GM19240 (cell line): Measurements from ENCODE around the gene ATP10A.

Experiments used
- DNase-seq: peaks from one replicate; pipeline ENCODE4 v3.0.0; 2011; ENCODE audit warnings: low spot score; ENCODE audit not compliant: insufficient read length

Gene ATP10A

DNA sequence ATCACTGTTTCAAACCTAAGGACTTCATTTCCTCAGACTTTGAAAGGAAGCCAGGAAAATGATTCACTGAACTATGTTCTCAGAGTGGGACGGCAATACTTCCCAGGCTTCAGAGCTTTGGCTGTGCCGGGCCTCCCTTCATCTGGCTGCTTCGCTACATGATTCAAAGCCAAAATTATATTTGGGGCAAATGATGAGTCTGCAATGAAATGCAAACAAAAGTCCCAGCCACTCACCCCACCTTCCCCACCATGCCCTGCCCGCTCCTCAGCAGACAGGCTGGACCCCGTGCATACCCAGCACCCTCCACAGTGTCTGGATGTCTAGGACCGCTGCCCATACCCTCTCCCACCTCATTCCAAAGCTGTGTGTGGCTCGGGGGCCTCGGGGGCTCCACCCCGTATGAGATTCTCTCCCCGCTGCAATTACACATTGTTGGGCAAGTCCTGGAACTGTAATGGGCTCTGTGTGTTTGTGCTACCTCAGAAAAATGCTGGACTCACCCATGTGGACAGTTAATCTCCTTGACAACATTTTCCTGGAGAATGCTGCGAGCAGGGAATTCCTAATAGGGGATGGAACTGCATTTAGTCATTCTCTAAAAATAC, 32.2 kb downstream of the ATP10A start:
- DNase-seq: no peak

DNA sequence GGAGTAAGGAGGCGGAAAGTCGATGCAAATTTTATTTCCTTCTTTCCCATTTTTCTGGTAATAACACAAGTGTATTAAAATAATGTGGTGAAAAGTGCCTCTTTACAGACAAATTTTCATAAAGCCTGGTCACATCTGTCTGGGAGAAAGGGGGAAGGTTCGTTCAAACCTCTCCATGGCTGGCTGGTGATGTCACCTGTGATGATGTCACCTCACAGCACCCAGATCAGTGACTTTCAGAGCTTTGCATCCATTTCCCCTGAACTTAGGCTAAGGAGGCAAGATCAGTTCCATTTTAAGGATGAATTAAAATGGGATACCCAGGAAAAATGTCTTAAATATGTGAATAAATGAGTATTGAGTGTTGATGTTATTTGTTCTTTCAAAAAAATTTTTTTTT, 34.1 kb downstream of the ATP10A start:
- no peak for DNase-seq

- DNase-seq: no peak
These were observed 37.9 kb downstream of the ATP10A start for GRCh38 chr15:25825207-25825606.

DNA sequence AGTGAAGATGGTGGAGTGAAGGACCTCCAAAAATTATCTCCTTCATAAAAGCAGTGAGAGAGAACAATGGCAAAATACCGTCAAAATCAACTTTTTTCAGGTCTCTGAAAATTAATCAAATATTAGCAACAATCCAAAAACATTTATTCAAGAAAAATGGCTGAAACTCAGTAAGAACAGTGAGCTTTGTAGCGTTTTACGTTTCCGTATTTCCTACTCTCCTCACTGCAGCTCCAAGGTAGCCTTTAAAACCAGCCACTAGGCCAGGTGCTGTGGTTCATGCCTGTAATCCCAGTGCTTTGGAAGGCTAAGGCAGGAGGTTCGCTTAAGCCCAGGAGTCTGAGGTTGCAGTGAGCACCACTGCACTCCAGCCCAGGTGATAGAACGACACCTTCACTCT, 38.5 kb downstream of the ATP10A start:
- DNase-seq: no peak

DNA sequence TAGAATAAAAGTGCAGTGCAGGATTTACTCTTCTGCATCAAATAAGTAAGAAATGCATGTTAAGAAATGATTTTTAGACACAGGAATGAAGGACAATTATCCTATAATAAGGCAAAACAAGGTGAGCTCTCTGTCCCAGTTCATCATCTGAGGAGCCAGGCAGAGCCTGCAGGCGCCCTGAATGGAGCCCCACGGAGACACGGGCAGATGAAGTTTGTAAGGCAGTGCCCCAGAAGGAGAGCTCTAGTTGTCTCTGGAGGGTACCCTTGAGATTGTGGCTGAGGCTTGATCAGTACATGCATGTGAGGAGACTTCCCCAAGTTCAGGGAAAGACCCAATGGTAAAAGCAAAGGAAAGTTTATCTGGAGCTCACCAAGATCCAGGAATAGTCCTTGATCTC, 50.3 kb downstream of the ATP10A start:
- DNase-seq: no peak

DNA sequence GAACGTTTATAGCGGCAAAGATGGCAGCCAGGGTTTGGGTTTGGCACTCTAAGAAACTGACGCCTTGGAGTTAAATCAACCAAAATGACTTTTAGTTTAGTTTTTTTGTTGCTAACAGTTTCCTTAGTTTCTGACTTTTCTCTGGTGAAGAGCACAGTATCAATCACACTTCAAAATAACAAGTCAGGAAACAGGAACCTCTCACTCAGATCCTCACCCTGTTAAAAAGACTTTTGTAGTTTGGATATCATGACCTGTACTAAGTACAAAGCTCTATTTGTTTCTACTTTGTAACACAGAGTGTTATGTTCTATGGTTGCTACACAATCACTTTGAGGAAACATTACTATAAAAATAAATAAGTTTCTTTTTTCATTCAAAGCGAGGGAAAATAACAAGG, 51.1 kb downstream of the ATP10A start:
- DNase-seq: no peak

DNA sequence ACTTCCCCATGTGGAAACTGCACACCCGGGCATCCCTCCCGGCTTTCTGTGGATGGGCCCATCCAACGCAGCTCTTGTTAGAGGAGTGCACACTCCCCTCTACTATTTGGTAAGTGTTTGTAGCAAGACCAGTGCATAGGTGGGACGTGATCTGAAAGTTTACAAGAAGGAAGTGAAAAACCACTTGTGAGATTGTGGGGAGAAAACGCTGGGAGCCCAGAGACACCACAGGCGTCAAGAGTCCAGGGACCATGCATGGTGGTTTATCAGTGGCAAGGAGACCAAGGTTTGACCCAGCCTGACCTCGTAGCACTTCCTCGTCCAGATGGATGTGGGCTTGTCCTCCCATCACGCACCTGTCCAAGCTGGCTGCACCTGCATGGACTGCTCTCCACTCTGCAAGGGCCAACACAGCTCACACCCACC, 51.6 kb downstream of the ATP10A start:
- DNase-seq: no peak

GRCh38 chr15:25810631-25811091, 52.5 kb downstream of the ATP10A start:
- no peak for DNase-seq

- DNase-seq: no peak
These were observed 53.0 kb downstream of the ATP10A start for GRCh38 chr15:25810154-25810553.

DNA sequence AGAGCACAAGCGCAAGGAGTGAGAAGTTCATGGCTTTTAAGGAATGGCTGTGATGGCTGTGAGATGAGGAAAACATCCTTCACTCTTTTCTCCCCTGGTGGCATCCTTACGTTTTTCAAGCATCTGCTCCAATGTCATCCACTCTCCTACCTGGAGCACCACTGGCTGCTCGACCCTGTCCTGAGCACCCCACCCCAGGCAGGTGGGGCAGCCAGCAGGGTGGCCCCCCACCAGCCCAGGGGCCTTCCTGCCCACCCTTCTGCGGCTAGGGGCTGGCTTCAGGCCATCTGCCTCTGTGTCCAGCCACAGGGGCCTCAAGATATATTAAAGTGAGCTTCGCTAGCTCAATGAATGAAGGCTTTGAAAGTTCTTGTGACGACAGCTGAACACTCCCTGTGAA, 56.1 kb downstream of the ATP10A start:
- no peak for DNase-seq

DNA sequence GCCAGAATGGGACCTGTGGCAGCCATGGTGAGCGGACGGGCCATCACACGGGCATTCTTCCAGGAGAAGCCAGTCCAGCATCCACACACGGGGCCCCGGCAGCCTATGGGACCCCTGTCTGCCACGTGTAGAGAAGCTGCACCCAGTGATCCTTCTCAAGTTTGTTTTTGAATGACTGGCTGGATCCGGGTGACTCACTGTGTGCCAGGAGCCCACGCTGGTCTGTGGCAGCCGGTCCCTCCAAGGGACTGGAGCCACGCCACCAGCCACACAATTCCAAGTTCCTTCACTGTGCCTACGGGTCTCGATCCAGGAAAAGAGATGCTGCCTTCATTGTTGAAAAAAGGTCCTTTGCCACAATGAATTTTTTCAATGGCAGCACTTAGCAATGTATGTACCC, 58.1 kb downstream of the ATP10A start:
- DNase-seq: no peak

DNA sequence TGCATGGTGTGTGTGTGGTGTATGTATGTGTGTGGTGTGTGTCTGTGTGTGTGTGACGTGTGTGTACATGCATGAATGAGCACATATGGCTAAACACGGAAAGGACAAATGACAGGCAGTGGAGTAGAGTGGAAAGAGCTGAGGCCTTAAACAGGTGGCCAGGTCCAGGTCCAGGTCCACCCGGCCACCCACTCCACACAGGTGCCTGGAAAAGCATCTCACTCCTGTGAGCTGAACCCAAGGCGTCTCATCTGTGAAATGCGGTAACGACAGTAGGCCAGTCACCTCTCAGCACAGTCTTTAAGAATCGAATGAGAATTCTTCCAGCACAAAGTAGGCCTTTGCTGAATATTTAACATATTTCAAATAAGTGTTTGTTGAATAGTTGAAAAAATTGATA, 58.7 kb downstream of the ATP10A start:
- no peak for DNase-seq

GRCh38 chr15:25803541-25803940, 59.6 kb downstream of the ATP10A start:
- DNase-seq: no peak

GRCh38 chr15:25803036-25803435, 60.1 kb downstream of the ATP10A start:
- DNase-seq: no peak

DNA sequence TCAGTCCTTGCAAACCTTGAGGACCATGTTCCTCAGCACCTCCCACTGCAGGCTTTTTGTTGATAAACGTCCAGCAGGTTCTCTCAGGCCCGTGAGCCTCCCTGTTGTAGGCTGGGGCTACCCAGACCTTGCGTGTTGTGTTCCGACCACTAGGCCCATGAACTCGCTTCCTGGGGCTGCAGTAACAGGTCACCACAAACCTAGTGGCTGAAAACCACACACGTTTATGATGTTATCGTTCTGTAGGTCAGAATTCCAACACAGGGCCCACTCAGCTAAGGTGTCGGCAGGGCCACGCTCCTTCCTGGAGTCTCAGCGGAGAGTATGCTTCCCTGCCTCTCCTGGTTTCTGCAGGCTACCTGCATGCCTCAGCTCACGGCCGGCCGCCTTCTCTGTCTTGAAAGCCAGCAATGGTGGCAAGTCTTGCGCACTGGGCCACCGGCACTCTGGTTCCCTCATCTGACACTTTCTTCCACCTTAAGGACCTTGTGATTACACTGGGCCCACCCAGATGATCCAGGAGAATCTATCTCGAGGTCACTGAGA, 60.8 kb downstream of the ATP10A start:
- DNase-seq: no peak

- DNase-seq: no peak
These were observed 61.4 kb downstream of the ATP10A start for GRCh38 chr15:25801586-25802284.

DNA sequence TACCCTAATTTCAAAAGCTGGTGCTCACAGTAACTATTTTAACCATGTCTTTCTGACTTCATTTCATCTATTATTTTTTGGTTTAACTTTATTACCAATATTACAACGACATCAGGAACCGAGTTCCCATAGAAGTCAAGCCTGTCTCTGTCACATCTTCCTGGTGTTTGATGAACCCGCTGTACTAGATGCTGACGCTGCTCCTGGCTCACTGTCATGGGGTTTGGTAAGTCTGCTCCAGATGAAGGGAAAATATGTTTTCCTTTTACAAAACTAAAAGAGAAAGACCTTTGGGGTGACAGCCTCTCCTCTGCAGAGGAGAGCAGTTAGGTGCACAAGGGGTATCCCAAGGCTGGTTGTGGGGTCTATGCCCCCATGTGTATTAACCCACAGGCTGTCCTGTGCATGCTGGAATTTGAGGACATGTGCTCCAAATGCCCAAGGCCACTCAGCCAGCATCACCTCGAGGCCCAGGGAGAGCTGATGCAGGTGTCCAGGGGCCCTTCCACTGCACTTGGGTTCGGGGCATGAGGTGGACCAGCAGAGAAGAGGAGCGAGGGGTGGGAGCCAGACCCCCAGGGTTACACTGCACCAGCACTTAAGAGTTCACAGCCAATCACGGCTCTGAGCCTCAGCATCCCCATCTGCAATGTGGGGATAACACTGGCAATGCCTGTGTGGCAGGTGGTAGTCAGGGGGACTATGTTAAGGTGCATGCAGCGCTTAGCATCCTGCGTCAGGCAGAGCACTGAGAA, 62.2 kb downstream of the ATP10A start:
- no peak for DNase-seq

- DNase-seq: no peak
These were observed 63.0 kb downstream of the ATP10A start for GRCh38 chr15:25799906-25800700.

GRCh38 chr15:25797936-25798901, 64.9 kb downstream of the ATP10A start:
- DNase-seq: no peak

DNA sequence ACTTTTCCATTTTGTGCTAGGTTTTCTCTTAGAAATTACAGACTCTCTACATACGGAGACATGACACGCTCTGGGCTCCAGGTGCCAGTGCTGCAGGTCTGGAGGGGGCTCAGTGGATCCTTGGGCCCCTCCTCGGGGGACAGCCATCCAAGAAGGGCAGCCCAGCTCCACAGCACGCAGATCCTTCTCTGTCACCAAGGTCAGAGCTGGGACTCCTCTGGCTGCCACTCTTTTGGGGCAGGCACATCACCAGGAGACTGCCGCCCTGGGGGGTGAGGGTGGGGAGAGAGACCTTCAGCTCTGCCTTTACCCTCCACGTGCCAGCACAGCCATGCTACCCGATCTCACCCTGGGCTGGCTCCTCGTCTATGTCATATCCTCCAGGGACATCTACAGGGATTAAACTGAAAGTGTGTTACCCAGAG, 65.6 kb downstream of the ATP10A start:
- DNase-seq: no peak
